HAP-1 (cell line): ENCODE measurements around the gene NAB2.
A peak's percentile ranks its signal among the peaks of the same experiment; 100 is the strongest.

ENCODE experiments used
- DNase-seq, 2 experiments: peaks; one replicate each; pipeline ENCODE4 v3.0.0-alpha.2; 2016 to 2020; ENCODE audit warnings: low spot score in 2 of 2
- H3K27me3 ChIP-seq: fragments of 250-450 bp; sonication (Bioruptor Pico); 2 replicates; pipeline ENCODE4 v1.5.1; 2020; ENCODE audit warnings: low read depth, mild to moderate bottlenecking, moderate library complexity
- H3K36me3 ChIP-seq: fragments of 250-450 bp; sonication (Bioruptor Pico); replicated peaks from 2 replicates; pipeline ENCODE4 v1.5.1; 2020; ENCODE audit warnings: mild to moderate bottlenecking
- H3K4me1 ChIP-seq: fragments of 250-450 bp; sonication (Bioruptor Pico); 2 replicates; pipeline ENCODE4 v1.5.1; 2020; ENCODE audit warnings: mild to moderate bottlenecking
- H3K4me3 ChIP-seq: fragments of 250-450 bp; sonication (Bioruptor Pico); 2 replicates; pipeline ENCODE4 v1.5.1; 2020; ENCODE audit warnings: mild to moderate bottlenecking, moderate library complexity
- H3K9me3 ChIP-seq: fragments of 250-450 bp; sonication (Bioruptor Pico); 2 replicates; pipeline ENCODE4 v1.5.1; 2020; ENCODE audit warnings: mild to moderate bottlenecking, moderate library complexity
- in situ Hi-C: fragments of 300-500 bp; cut with MboI; formaldehyde crosslinking; loops from 3 replicates; pipeline ENCODE4 v1.14.3; 2020; ENCODE audit warnings: low sequenced_read_pairs, inconsistent platforms, mixed read lengths

The NAB2 gene

GRCh38 chr12:57105011-57105753 lies 16.3 kb downstream of the NAB2 start:
- no peak for DNase-seq
- peaks cover 13% of the 10 kb centered on the region for H3K36me3 ChIP-seq

GRCh38 chr12:57106021-57106708 lies 17.3 kb downstream of the NAB2 start:
- no peak for DNase-seq
- no peaks in the 10 kb centered on the region for H3K9me3 ChIP-seq
- no peaks in the 10 kb centered on the region for H3K27me3 ChIP-seq
- peaks cover 19% of the 10 kb centered on the region for H3K4me1 ChIP-seq
- in situ Hi-C loops, result no loop called here
- H3K4me3 ChIP-seq, result no peak overlapping the region
- peaks cover 13% of the 10 kb centered on the region for H3K36me3 ChIP-seq

More at GRCh38 chr12:57105011-57105753, 16.3 kb downstream of the NAB2 start:
- Histone ChIP-seq H3K9me3 (no peaks in the 10 kb centered on the region), H3K4me3 (no peak overlapping the region), H3K27me3 (no peaks in the 10 kb centered on the region), H3K4me1 (peaks cover 11% of the 10 kb centered on the region)
- in situ Hi-C loops, result no loop called here

- in situ Hi-C loops, result no loop called here
These were observed 18.7 kb downstream of the NAB2 start for GRCh38 chr12:57107456-57108155.

GRCh38 chr12:57109207-57110103 lies 20.5 kb downstream of the NAB2 start:
- H3K4me3 ChIP-seq, result peak overlapping the region; percentile 32
- in situ Hi-C loops, result loop anchor here (5.0 to 10.0 kb wide), 3 partner anchors 42 to 345 kb away; partner anchors contain the start of gene HSD17B6

More at GRCh38 chr12:57107456-57108155, 18.7 kb downstream of the NAB2 start:
- Histone ChIP-seq H3K9me3 (no peaks in the 10 kb centered on the region), H3K4me3 (no peak overlapping the region), H3K27me3 (no peaks in the 10 kb centered on the region), H3K4me1 (peaks cover 31% of the 10 kb centered on the region), H3K36me3 (peaks cover 13% of the 10 kb centered on the region)
- DNase-seq, result no peak

GRCh38 chr12:57110104-57111030 lies 21.5 kb downstream of the NAB2 start:
- Histone ChIP-seq H3K36me3 (peaks cover 8% of the 10 kb centered on the region; the same call in 1 of the 2 replicates), H3K9me3 (no peaks in the 10 kb centered on the region), H3K4me1 (peaks cover 31% of the 10 kb centered on the region), H3K27me3 (no peaks in the 10 kb centered on the region), H3K4me3 (peak overlapping the region; percentile 32)
- in situ Hi-C loops, result loop anchor here (5.0 to 10.0 kb wide), 3 partner anchors 43 to 346 kb away; partner anchors contain the start of gene HSD17B6
- peak; percentile 79 to 92 for DNase-seq

More at GRCh38 chr12:57109207-57110103, 20.5 kb downstream of the NAB2 start:
- Histone ChIP-seq H3K36me3 (peaks cover 10% of the 10 kb centered on the region), H3K9me3 (no peaks in the 10 kb centered on the region), H3K4me1 (peaks cover 31% of the 10 kb centered on the region), H3K27me3 (no peaks in the 10 kb centered on the region)
- DNase-seq, result no peak

- peak; percentile 58 to 76 for DNase-seq
- Histone ChIP-seq H3K27me3 (no peaks in the 10 kb centered on the region), H3K36me3 (peaks cover 7% of the 10 kb centered on the region; the same call in 1 of the 2 replicates), H3K9me3 (no peaks in the 10 kb centered on the region), H3K4me1 (peaks cover 31% of the 10 kb centered on the region), H3K4me3 (peak within 1 kb of the TSS; percentile 32)
- in situ Hi-C loops, result loop anchor here (5.0 to 10.0 kb wide), 3 partner anchors 44 to 346 kb away; partner anchors contain the start of gene HSD17B6
These were observed 22.3 kb downstream of the NAB2 start, which contains the start of gene STAT6 for GRCh38 chr12:57111031-57111734. Gene STAT6 (minus strand): TSS chr12:57111362. CDS start chr12:57108278, 3,084 bp downstream.

- in situ Hi-C loops, result loop anchor here (5.0 to 10.0 kb wide), 3 partner anchors 45 to 348 kb away; partner anchors contain the start of gene HSD17B6
- no peaks in the 10 kb centered on the region for H3K36me3 ChIP-seq
- no peaks in the 10 kb centered on the region for H3K27me3 ChIP-seq
- peak overlapping the region; percentile 32; the same call in 1 of the 2 replicates for H3K4me3 ChIP-seq
- peaks cover 31% of the 10 kb centered on the region for H3K4me1 ChIP-seq
- DNase-seq, result no peak
- H3K9me3 ChIP-seq, result no peaks in the 10 kb centered on the region
These were observed 23.8 kb downstream of the NAB2 start for GRCh38 chr12:57112492-57113294.

GRCh38 chr12:57116580-57117281 lies 27.8 kb downstream of the NAB2 start:
- no peak for DNase-seq
- H3K4me3 ChIP-seq, result no peak overlapping the region
- peaks cover 7% of the 10 kb centered on the region for H3K4me1 ChIP-seq
- H3K9me3 ChIP-seq, result no peaks in the 10 kb centered on the region
- in situ Hi-C loops, result loop anchor here (10.0 kb wide), 1 partner anchor 352 kb away; the partner anchor contains the start of gene HSD17B6
- H3K36me3 ChIP-seq, result no peaks in the 10 kb centered on the region
- peaks cover 2% of the 10 kb centered on the region; the same call in 1 of the 2 replicates for H3K27me3 ChIP-seq

GRCh38 chr12:57118711-57119271 lies 29.9 kb downstream of the NAB2 start:
- H3K27me3 ChIP-seq, result peaks cover 2% of the 10 kb centered on the region; the same call in 1 of the 2 replicates
- DNase-seq, result no peak
- no peaks in the 10 kb centered on the region for H3K4me1 ChIP-seq
- no peaks in the 10 kb centered on the region for H3K36me3 ChIP-seq
- H3K9me3 ChIP-seq, result no peaks in the 10 kb centered on the region
- in situ Hi-C loops, result loop anchor here (10.0 kb wide), 1 partner anchor 354 kb away; the partner anchor contains the start of gene HSD17B6
- no peak overlapping the region for H3K4me3 ChIP-seq
